Measurements from ENCODE around the gene C4orf54. TPM values are rescaled to one million over a fixed set of nuclear protein-coding genes. Genes with fewer than 3 reads are reported as not detected.

C4orf54 gene
- total RNA-seq, 6 experiments from 2014 or later = 0.02 to 0.19 (median 0.12) TPM; not detected in 2

- Histone ChIP-seq H3K4me1 (peaks cover 0 to 23% (median 0%) of the 10 kb centered on the region in 4 donors), H3K9me3 (no peaks in the 10 kb centered on the region), H3K27ac (peak overlapping the region in 1 of 3 donors; percentile 79), H3K27me3 (no peaks in the 10 kb centered on the region), H3K36me3 (no peaks in the 10 kb centered on the region), H3K4me3 (no peak overlapping the region)
- TF ChIP-seq CTCF (IDR thresholded peaks at IDR 0.05) (no peak), POLR2A (IDR thresholded peaks at IDR 0.05) (no peak)
- 67% methylated on average over 5 of the region's 5 CpGs for WGBS (ENCODE audit: insufficient coverage, low coverage, low lambda C conversion rate, missing lambda C conversion rate)
- no peak for DNase-seq
- ATAC-seq = no peak
- intact Hi-C loops (cut with DNase I) = no loop called here
Measured at GRCh38 chr4:99644453-99644852, 13.2 kb downstream of the C4orf54 start.

DNA sequence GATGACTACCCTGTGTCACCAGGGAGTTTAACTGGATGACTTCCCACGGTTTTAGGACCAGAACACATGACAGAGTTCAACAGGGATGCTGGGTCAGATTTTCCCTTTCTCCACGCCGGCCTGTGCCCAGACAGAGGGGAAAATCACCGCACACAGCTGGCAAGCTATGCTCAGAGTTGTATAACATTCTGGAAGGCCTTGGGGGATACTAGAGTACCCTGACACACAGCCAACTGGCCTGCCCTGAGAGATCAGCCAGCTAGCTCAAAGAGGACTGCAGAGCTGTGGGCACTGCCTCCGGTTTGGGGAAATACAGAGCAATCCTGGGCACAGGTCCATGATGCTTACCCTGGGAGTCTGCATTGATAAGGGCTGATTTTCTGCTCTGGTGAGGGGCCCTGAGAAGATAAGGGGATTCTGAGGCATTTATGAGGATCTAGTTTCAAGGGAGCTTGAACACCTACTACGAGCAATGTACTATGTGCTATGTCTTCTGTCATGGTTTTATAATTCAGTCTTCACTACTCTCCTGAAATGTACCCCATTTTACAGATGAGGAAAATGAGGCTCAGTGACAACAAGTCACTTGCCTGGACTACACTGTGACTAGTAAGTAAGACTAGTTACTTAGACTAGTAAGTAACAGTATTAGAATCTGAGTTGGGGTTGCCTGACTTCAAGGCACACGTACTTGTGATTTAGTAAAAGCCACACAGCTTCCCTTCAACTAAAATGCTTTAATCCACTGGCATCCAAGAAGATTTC is 14.7 kb downstream of the C4orf54 start:
- WGBS (ENCODE audit: insufficient coverage, low coverage, low lambda C conversion rate, missing lambda C conversion rate) = 49% methylated on average over 6 of the region's 7 CpGs
- Histone ChIP-seq H3K4me1 (peaks cover 0 to 23% (median 0%) of the 10 kb centered on the region in 4 donors), H3K4me3 (no peak overlapping the region), H3K27ac (peak overlapping the region in 1 of 3 donors; percentile 79), H3K36me3 (no peaks in the 10 kb centered on the region), H3K9me3 (no peaks in the 10 kb centered on the region), H3K27me3 (no peaks in the 10 kb centered on the region)
- intact Hi-C loops (cut with DNase I) = no loop called here
- DNase-seq (peak; percentile 66 to 96 (median 93)), ATAC-seq (peak; percentile 89 to 96 (median 92))
- TF ChIP-seq POLR2A (IDR thresholded peaks at IDR 0.05) = no peak
- no peak for TF ChIP-seq CTCF (IDR thresholded peaks at IDR 0.05)

GRCh38 chr4:99640676-99641075 is 17.0 kb downstream of the C4orf54 start:
- Histone ChIP-seq H3K36me3 (no peaks in the 10 kb centered on the region), H3K27ac (no peak overlapping the region), H3K4me1 (peaks cover 0 to 30% (median 0%) of the 10 kb centered on the region in 4 donors), H3K4me3 (no peak overlapping the region), H3K27me3 (no peaks in the 10 kb centered on the region), H3K9me3 (no peaks in the 10 kb centered on the region)
- intact Hi-C loops (cut with DNase I) = no loop called here
- TF ChIP-seq POLR2A (IDR thresholded peaks at IDR 0.05) = no peak
- 77% methylated on average over 2 of the region's 2 CpGs for WGBS (ENCODE audit: insufficient coverage, low coverage, low lambda C conversion rate, missing lambda C conversion rate)
- no peak for DNase-seq
- no peak for ATAC-seq

DNA sequence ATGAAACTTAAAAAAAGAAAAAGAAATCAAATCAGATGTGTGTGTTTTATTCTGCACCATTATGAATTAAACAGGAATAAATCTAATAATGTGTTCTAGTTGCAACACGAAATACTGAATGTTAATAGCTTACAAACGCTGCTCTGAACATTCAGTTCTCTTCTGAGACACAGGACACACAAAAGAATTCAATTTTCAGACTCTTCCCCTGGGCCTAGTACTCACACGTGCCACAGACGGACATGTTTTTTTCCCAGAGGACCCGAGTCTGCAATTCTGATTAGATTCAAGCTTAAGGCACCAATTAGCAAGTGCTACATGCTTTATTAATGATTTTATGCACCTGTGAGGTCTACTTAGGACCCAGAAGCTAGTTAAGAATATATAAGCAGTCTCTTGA is 20.5 kb downstream of the C4orf54 start:
- H3K9me3 ChIP-seq = no peaks in the 10 kb centered on the region
- no peak overlapping the region for H3K4me3 ChIP-seq
- 53% methylated on average over 4 of the region's 5 CpGs for WGBS (ENCODE audit: insufficient coverage, low coverage, low lambda C conversion rate, missing lambda C conversion rate)
- ATAC-seq = no peak
- H3K36me3 ChIP-seq = no peaks in the 10 kb centered on the region
- peaks cover 0 to 7% (median 0%) of the 10 kb centered on the region in 4 donors for H3K4me1 ChIP-seq
- intact Hi-C loops (cut with DNase I) = no loop called here
- no peaks in the 10 kb centered on the region for H3K27me3 ChIP-seq
- no peak overlapping the region for H3K27ac ChIP-seq
- TF ChIP-seq POLR2A (IDR thresholded peaks at IDR 0.05) = no peak
- no peak for TF ChIP-seq CTCF (IDR thresholded peaks at IDR 0.05)
- no peak for DNase-seq

GRCh38 chr4:99636422-99636821 is 21.2 kb downstream of the C4orf54 start:
- H3K9me3 ChIP-seq = no peaks in the 10 kb centered on the region
- ATAC-seq (no peak), DNase-seq (no peak)
- H3K27me3 ChIP-seq = no peaks in the 10 kb centered on the region
- H3K36me3 ChIP-seq = no peaks in the 10 kb centered on the region
- intact Hi-C loops (cut with DNase I) = no loop called here
- H3K4me1 ChIP-seq = peaks cover 0 to 7% (median 0%) of the 10 kb centered on the region in 4 donors
- 53% methylated on average over 2 of the region's 2 CpGs for WGBS (ENCODE audit: insufficient coverage, low coverage, low lambda C conversion rate, missing lambda C conversion rate)
- no peak overlapping the region for H3K27ac ChIP-seq
- no peak overlapping the region for H3K4me3 ChIP-seq
- TF ChIP-seq POLR2A (IDR thresholded peaks at IDR 0.05) (no peak), CTCF (IDR thresholded peaks at IDR 0.05) (no peak)

Measured in right lobe of liver (tissue), 6 donors.